Measurements from ENCODE around the gene ADARB2. TPM values are rescaled to one million over a fixed set of nuclear protein-coding genes. Genes with fewer than 3 reads are reported as not detected.
"Not testable (repeated sequence)": the region's sequence is repeated elsewhere in the genome, so short reads cannot be mapped to it uniquely, and the experiment has no call there.

ADARB2 gene
- total and polyA plus RNA-seq, 2 experiments from 2014 or later = 0.13 to 0.48 TPM

- H3K4me1 ChIP-seq (ENCODE audit: insufficient read depth) = peaks cover 12% of the 10 kb centered on the region
- no peak overlapping the region for H3K4me2 ChIP-seq
- H3K27me3 ChIP-seq = no peaks in the 10 kb centered on the region
- no peak overlapping the region for H2AFZ ChIP-seq
- H4K20me1 ChIP-seq (ENCODE audit: insufficient read depth, poor library complexity, severe bottlenecking) = no peaks in the 10 kb centered on the region
- WGBS (ENCODE audit: low lambda C conversion rate, missing lambda C conversion rate) = 92% methylated on average over 1 of the region's 1 CpG
- no peak overlapping the region for H3K4me3 ChIP-seq
- no peak for TF ChIP-seq EZH2phosphoT487 (IDR thresholded peaks at IDR 0.05; ENCODE audit: low read depth, severe bottlenecking, unreplicated experiment)
- TF ChIP-seq, protein P1, sequence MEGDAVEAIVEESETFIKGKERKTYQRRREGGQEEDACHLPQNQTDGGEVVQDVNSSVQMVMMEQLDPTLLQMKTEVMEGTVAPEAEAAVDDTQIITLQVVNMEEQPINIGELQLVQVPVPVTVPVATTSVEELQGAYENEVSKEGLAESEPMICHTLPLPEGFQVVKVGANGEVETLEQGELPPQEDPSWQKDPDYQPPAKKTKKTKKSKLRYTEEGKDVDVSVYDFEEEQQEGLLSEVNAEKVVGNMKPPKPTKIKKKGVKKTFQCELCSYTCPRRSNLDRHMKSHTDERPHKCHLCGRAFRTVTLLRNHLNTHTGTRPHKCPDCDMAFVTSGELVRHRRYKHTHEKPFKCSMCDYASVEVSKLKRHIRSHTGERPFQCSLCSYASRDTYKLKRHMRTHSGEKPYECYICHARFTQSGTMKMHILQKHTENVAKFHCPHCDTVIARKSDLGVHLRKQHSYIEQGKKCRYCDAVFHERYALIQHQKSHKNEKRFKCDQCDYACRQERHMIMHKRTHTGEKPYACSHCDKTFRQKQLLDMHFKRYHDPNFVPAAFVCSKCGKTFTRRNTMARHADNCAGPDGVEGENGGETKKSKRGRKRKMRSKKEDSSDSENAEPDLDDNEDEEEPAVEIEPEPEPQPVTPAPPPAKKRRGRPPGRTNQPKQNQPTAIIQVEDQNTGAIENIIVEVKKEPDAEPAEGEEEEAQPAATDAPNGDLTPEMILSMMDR (IDR thresholded peaks at IDR 0.05; ENCODE audit: poor library complexity) = no peak
- TF ChIP-seq EZH2 (IDR thresholded peaks at IDR 0.05; ENCODE audit: borderline replicate concordance) = no peak
- H3K36me3 ChIP-seq (replicated peaks; ENCODE audit: insufficient read depth, low read depth) = no peaks in the 10 kb centered on the region
- DNase-seq (ENCODE audit: low spot score) = no peak
- no peaks in the 10 kb centered on the region for H3K9me3 ChIP-seq (ENCODE audit: low read depth)
- H3K79me2 ChIP-seq = no peaks in the 10 kb centered on the region
- H3K9me2 ChIP-seq (replicated peaks; ENCODE audit: insufficient read depth) = no peaks in the 10 kb centered on the region
- no peak overlapping the region for H3K27ac ChIP-seq
Measured at GRCh38 chr10:1462521-1462920, 274.8 kb downstream of the ADARB2 start.

GRCh38 chr10:1462032-1462431 is 275.3 kb downstream of the ADARB2 start:
- Histone ChIP-seq H4K20me1 (ENCODE audit: insufficient read depth, poor library complexity, severe bottlenecking) (no peaks in the 10 kb centered on the region), H3K4me1 (ENCODE audit: insufficient read depth) (peaks cover 12% of the 10 kb centered on the region), H2AFZ (no peak overlapping the region), H3K27ac (no peak overlapping the region), H3K36me3 (replicated peaks; ENCODE audit: insufficient read depth, low read depth) (no peaks in the 10 kb centered on the region), H3K4me3 (no peak overlapping the region), H3K4me2 (no peak overlapping the region), H3K27me3 (no peaks in the 10 kb centered on the region), H3K9me3 (ENCODE audit: low read depth) (no peaks in the 10 kb centered on the region), H3K79me2 (no peaks in the 10 kb centered on the region), H3K9me2 (replicated peaks; ENCODE audit: insufficient read depth) (no peaks in the 10 kb centered on the region)
- DNase-seq (ENCODE audit: low spot score) = no peak
- no peak for TF ChIP-seq EZH2 (IDR thresholded peaks at IDR 0.05; ENCODE audit: borderline replicate concordance)
- TF ChIP-seq, protein P1 (IDR thresholded peaks at IDR 0.05; ENCODE audit: poor library complexity) = no peak
- TF ChIP-seq EZH2phosphoT487 (IDR thresholded peaks at IDR 0.05; ENCODE audit: low read depth, severe bottlenecking, unreplicated experiment) = no peak
- 91% methylated on average over 5 of the region's 5 CpGs for WGBS (ENCODE audit: low lambda C conversion rate, missing lambda C conversion rate)

- Histone ChIP-seq H3K9me3 (ENCODE audit: low read depth) (no peaks in the 10 kb centered on the region), H3K27ac (no peak overlapping the region), H3K9me2 (replicated peaks; ENCODE audit: insufficient read depth) (no peaks in the 10 kb centered on the region), H3K4me3 (no peak overlapping the region), H3K36me3 (replicated peaks; ENCODE audit: insufficient read depth, low read depth) (no peaks in the 10 kb centered on the region), H4K20me1 (ENCODE audit: insufficient read depth, poor library complexity, severe bottlenecking) (no peaks in the 10 kb centered on the region), H3K4me2 (no peak overlapping the region), H3K27me3 (no peaks in the 10 kb centered on the region), H3K79me2 (no peaks in the 10 kb centered on the region), H2AFZ (no peak overlapping the region), H3K4me1 (ENCODE audit: insufficient read depth) (peaks cover 5% of the 10 kb centered on the region)
- no peak for DNase-seq (ENCODE audit: low spot score)
- no peak for TF ChIP-seq EZH2 (IDR thresholded peaks at IDR 0.05; ENCODE audit: borderline replicate concordance)
- no peak for TF ChIP-seq EZH2phosphoT487 (IDR thresholded peaks at IDR 0.05; ENCODE audit: low read depth, severe bottlenecking, unreplicated experiment)
- TF ChIP-seq, protein P1 (IDR thresholded peaks at IDR 0.05; ENCODE audit: poor library complexity) = no peak
- 85% methylated on average over 9 of the region's 9 CpGs for WGBS (ENCODE audit: low lambda C conversion rate, missing lambda C conversion rate)
Measured at GRCh38 chr10:1461016-1461415, 276.3 kb downstream of the ADARB2 start.

DNA sequence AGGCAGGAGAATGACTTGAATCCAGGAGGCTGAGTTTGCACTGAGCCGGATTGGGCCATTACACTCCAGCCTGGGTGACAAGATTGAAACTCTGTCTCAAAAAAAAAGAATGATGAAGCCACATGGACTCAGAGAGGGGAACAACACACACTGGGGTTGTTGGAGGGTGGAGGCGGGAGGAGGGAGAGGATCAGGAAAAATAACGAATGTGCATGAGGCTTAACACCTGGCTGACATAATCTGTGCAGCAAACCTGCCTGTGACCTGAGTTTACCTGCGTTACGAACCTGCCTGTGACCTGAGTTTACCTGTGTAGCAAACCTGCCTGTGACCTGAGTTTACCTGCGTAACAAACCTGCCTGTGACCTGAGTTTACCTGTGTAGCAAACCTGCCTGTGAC is 277.7 kb downstream of the ADARB2 start:
- WGBS (ENCODE audit: low lambda C conversion rate, missing lambda C conversion rate) = 87% methylated on average over 6 of the region's 6 CpGs
- H3K27me3 ChIP-seq; H3K4me3 ChIP-seq; H3K4me1 ChIP-seq (ENCODE audit: insufficient read depth); DNase-seq (ENCODE audit: low spot score); H3K79me2 ChIP-seq; H2AFZ ChIP-seq; H3K27ac ChIP-seq; H3K4me2 ChIP-seq; H4K20me1 ChIP-seq (ENCODE audit: insufficient read depth, poor library complexity, severe bottlenecking); H3K36me3 ChIP-seq (replicated peaks; ENCODE audit: insufficient read depth, low read depth); H3K9me3 ChIP-seq (ENCODE audit: low read depth); H3K9me2 ChIP-seq (replicated peaks; ENCODE audit: insufficient read depth): not testable (repeated sequence)

All from hepatocyte (in vitro differentiated cells).